DND-41 (cell line): ENCODE data around the gene TSSC4.
A peak's percentile ranks its signal among the peaks of the same experiment; 100 is the strongest.

Experiments
- ATAC-seq: fragments of 200-7000 bp; cut with Tn5 transposase; 3 replicates; pipeline ENCODE4 v1.9.1; 2021; ENCODE audit warnings: low read depth; ENCODE audit not compliant: insufficient read depth
- DNase-seq: peaks from one replicate; pipeline ENCODE4 v3.0.0-alpha.2; 2020
- H2AFZ ChIP-seq: 2 replicates; pipeline ENCODE4 v1.6.0; 2012; ENCODE audit warnings: low read depth, low read length
- H3K27ac ChIP-seq: 2 replicates; pipeline ENCODE4 v1.5.1; 2012; ENCODE audit warnings: low read length, inconsistent platforms
- H3K27me3 ChIP-seq: fragments of 200-600 bp; sonication (generic); 2 replicates; pipeline ENCODE4 v1.6.0; 2012; ENCODE audit warnings: low read length, mild to moderate bottlenecking, inconsistent platforms; ENCODE audit not compliant: insufficient read depth, poor library complexity
- H3K36me3 ChIP-seq: 2 replicates; pipeline ENCODE4 v1.5.1; 2012; ENCODE audit warnings: low read length, inconsistent platforms; ENCODE audit not compliant: insufficient read depth
- H3K4me1 ChIP-seq: 2 replicates; pipeline ENCODE4 v1.5.1; 2012; ENCODE audit warnings: mild to moderate bottlenecking, low read length; ENCODE audit not compliant: insufficient read depth
- H3K4me2 ChIP-seq: 2 replicates; pipeline ENCODE4 v1.6.0; 2012; ENCODE audit warnings: mild to moderate bottlenecking, moderate library complexity, low read length, inconsistent platforms; ENCODE audit not compliant: insufficient read depth
- H3K4me3 ChIP-seq, 2 experiments: fragments of 200-600 bp in 1 of 2; shearing (Covaris generic) in 1 of 2; 2 replicates each; pipeline ENCODE4 v1.5.1; 2012 to 2016; ENCODE audit warnings: inconsistent platforms in 2 of 2, low read length in 2 of 2, mild to moderate bottlenecking in 2 of 2, low read depth in 1 of 2, moderate library complexity in 1 of 2
- H3K79me2 ChIP-seq: 2 replicates; pipeline ENCODE4 v1.6.0; 2012; ENCODE audit warnings: low read length, inconsistent platforms; ENCODE audit not compliant: insufficient read depth
- H3K9ac ChIP-seq: 2 replicates; pipeline ENCODE4 v1.6.0; 2012; ENCODE audit warnings: low read depth, mild to moderate bottlenecking, inconsistent platforms, low read length, moderate library complexity
- H3K9me3 ChIP-seq: 2 replicates; pipeline ENCODE4 v1.5.1; 2012; ENCODE audit warnings: low read length, moderate library complexity, mild to moderate bottlenecking, inconsistent platforms; ENCODE audit not compliant: insufficient read depth, severe bottlenecking
- H4K20me1 ChIP-seq: 2 replicates; pipeline ENCODE4 v1.6.0; 2012; ENCODE audit warnings: low read length; ENCODE audit not compliant: insufficient read depth
- CTCF ChIP-seq: IDR thresholded peaks from 2 replicates; pipeline ENCODE4 v1.5.1; 2012; ENCODE audit warnings: borderline replicate concordance, low read length, moderate library complexity, mild to moderate bottlenecking; ENCODE audit not compliant: poor library complexity, severe bottlenecking; ENCODE audit errors: extremely low read depth
- EZH2 ChIP-seq: IDR thresholded peaks from 3 replicates; pipeline ENCODE4 v1.6.1; 2012; ENCODE audit warnings: borderline replicate concordance, low read depth, mild to moderate bottlenecking, moderate library complexity, low read length, inconsistent platforms; ENCODE audit not compliant: severe bottlenecking

TSSC4 gene

GRCh38 chr11:2385156-2386151 lies 15.1 kb upstream of the TSSC4 start:
- no peak overlapping the region for H3K9ac ChIP-seq
- DNase-seq (peak; percentile 33), ATAC-seq (0 out of 3 replicates have a peak, but pooled peaks have one; percentile 29)
- H3K27me3 ChIP-seq, result no peaks in the 10 kb centered on the region
- TF ChIP-seq EZH2, result no peak
- no peak for TF ChIP-seq CTCF
- H3K4me3 ChIP-seq, result no peak overlapping the region
- peaks cover 98% of the 10 kb centered on the region for H3K79me2 ChIP-seq
- H4K20me1 ChIP-seq, result peaks cover 97% of the 10 kb centered on the region
- peaks cover 70% of the 10 kb centered on the region for H3K36me3 ChIP-seq
- H3K9me3 ChIP-seq, result no peaks in the 10 kb centered on the region
- H3K4me1 ChIP-seq, result peaks cover 42% of the 10 kb centered on the region
- H3K27ac ChIP-seq, result peak overlapping the region; percentile 2; the same call in 1 of the 2 replicates
- no peak overlapping the region for H2AFZ ChIP-seq
- H3K4me2 ChIP-seq, result 0 out of 2 replicates have a peak overlapping the region, but pooled peaks have one; percentile 8

- Histone ChIP-seq H4K20me1 (peaks cover 96% of the 10 kb centered on the region), H3K27me3 (no peaks in the 10 kb centered on the region), H3K4me2 (no peak overlapping the region), H3K4me3 (no peak overlapping the region), H3K9ac (no peak overlapping the region), H3K9me3 (no peaks in the 10 kb centered on the region), H3K36me3 (peaks cover 70% of the 10 kb centered on the region), H2AFZ (no peak overlapping the region), H3K27ac (peak overlapping the region; percentile 59; the same call in 1 of the 2 replicates), H3K4me1 (peaks cover 32% of the 10 kb centered on the region), H3K79me2 (peaks cover 98% of the 10 kb centered on the region)
- ATAC-seq (no peak), DNase-seq (no peak)
- TF ChIP-seq EZH2, result no peak
- no peak for TF ChIP-seq CTCF
Measured at GRCh38 chr11:2386591-2386990, 14.0 kb upstream of the TSSC4 start.

GRCh38 chr11:2387266-2387987 lies 13.1 kb upstream of the TSSC4 start:
- peaks cover 25% of the 10 kb centered on the region for H3K4me1 ChIP-seq
- TF ChIP-seq EZH2 (no peak), CTCF (no peak)
- H4K20me1 ChIP-seq, result peaks cover 96% of the 10 kb centered on the region
- H3K9ac ChIP-seq, result no peak overlapping the region
- ATAC-seq (no peak), DNase-seq (no peak)
- H3K9me3 ChIP-seq, result no peaks in the 10 kb centered on the region
- H3K4me3 ChIP-seq, result no peak overlapping the region
- peaks cover 98% of the 10 kb centered on the region for H3K79me2 ChIP-seq
- H3K4me2 ChIP-seq, result no peak overlapping the region
- H3K27ac ChIP-seq, result no peak overlapping the region
- H3K36me3 ChIP-seq, result peaks cover 76% of the 10 kb centered on the region
- no peak overlapping the region for H2AFZ ChIP-seq
- no peaks in the 10 kb centered on the region for H3K27me3 ChIP-seq
